ENCODE measurements around the gene DOCK11. TPM values are rescaled to one million over a fixed set of nuclear protein-coding genes. Genes with fewer than 3 reads are reported as not detected.
A peak's percentile ranks its signal among the peaks of the same experiment; 100 is the strongest.

DOCK11 gene
- total and polyA plus RNA-seq, 2 experiments from 2014 or later, result 11.7 to 21.9 TPM

DNA sequence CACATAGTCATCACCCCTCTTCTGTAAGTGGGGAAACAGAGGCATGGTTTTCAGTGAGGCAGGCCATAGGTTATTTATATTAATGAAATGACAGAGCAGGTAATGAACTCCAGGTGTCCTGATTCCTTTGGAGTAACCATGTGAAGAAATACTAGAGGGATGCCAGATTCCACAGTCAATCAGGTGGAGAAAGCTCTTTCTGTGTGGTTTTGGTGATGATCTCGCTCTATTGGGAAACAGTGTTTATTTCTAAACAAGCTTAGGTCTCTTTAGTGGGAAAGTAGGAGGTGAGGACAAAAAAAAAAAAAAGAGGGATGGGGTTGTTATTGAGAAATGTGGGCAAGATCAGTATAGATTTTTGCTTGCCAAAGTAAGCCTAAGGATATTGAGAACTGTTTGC is 12.2 kb downstream of the DOCK11 start:
- Histone ChIP-seq H3K79me2 (ENCODE audit: insufficient read depth) (0 out of 2 replicates have a peak, but pooled peaks cover 6% of the 10 kb centered on the region), H2AFZ (no peak overlapping the region), H3K4me3 (no peak overlapping the region), H3K9ac (no peak overlapping the region), H3K9me2 (ENCODE audit: insufficient read depth) (no peaks in the 10 kb centered on the region), H3K27ac (no peak overlapping the region), H3K4me1 (ENCODE audit: insufficient read depth) (no peaks in the 10 kb centered on the region), H3K9me3 (ENCODE audit: low read depth) (no peaks in the 10 kb centered on the region), H3K4me2 (ENCODE audit: unreplicated experiment) (no peak overlapping the region), H3K36me3 (ENCODE audit: low read depth) (no peaks in the 10 kb centered on the region), H3K27me3 (replicated peaks; ENCODE audit: insufficient read depth) (no peaks in the 10 kb centered on the region), H4K20me1 (ENCODE audit: insufficient read depth) (no peaks in the 10 kb centered on the region), H3F3A (ENCODE audit: insufficient read depth) (no peaks in the 10 kb centered on the region)
- DNase-seq, result peak; percentile 32
- TF ChIP-seq EZH2 (IDR thresholded peaks at IDR 0.05; ENCODE audit: insufficient read depth, poor library complexity, severe bottlenecking), result no peak
- no peak for TF ChIP-seq EZH2phosphoT487 (IDR thresholded peaks at IDR 0.05; ENCODE audit: insufficient read depth, low read depth)
- WGBS, 2 experiments (ENCODE audit: low coverage in 1 of 2, low lambda C conversion rate in 2 of 2, missing lambda C conversion rate in 2 of 2), result 93 to 100% methylated on average over 1 of the region's 1 CpG
- in situ Hi-C loops (cut with MboI), result no loop called here

DNA sequence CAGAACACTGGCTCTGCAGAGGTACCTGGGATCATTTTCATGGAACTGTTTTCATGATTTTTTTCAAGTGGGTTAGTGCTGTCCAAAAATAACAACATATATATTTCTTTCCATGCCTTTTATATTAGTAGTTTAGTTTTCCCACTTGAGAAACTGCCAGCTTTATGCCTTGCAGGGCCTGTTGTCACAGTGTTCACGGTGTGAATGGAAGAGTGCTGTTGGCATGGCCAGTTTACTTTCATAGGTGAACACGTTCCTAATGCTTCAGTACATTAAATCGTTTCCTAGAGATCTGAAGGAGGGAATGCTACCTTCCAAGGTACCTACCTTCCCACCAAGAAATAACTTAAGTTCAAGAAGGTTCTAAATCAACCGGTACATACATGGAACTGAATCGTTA is 12.6 kb downstream of the DOCK11 start:
- Histone ChIP-seq H2AFZ (no peak overlapping the region), H3K36me3 (ENCODE audit: low read depth) (no peaks in the 10 kb centered on the region), H3K79me2 (ENCODE audit: insufficient read depth) (0 out of 2 replicates have a peak, but pooled peaks cover 6% of the 10 kb centered on the region), H3K27ac (no peak overlapping the region), H3K9me2 (ENCODE audit: insufficient read depth) (no peaks in the 10 kb centered on the region), H3K4me3 (no peak overlapping the region), H3F3A (ENCODE audit: insufficient read depth) (no peaks in the 10 kb centered on the region), H3K4me2 (ENCODE audit: unreplicated experiment) (no peak overlapping the region), H4K20me1 (ENCODE audit: insufficient read depth) (no peaks in the 10 kb centered on the region), H3K4me1 (ENCODE audit: insufficient read depth) (peaks cover 3% of the 10 kb centered on the region; the same call in 1 of the 2 replicates), H3K9ac (no peak overlapping the region), H3K27me3 (replicated peaks; ENCODE audit: insufficient read depth) (no peaks in the 10 kb centered on the region), H3K9me3 (ENCODE audit: low read depth) (no peaks in the 10 kb centered on the region)
- no peak for TF ChIP-seq EZH2 (IDR thresholded peaks at IDR 0.05; ENCODE audit: insufficient read depth, poor library complexity, severe bottlenecking)
- TF ChIP-seq EZH2phosphoT487 (IDR thresholded peaks at IDR 0.05; ENCODE audit: insufficient read depth, low read depth), result no peak
- 93 to 100% methylated on average over 5 of the region's 5 CpGs for WGBS, 2 experiments (ENCODE audit: low coverage in 1 of 2, low lambda C conversion rate in 2 of 2, missing lambda C conversion rate in 2 of 2)
- DNase-seq, result no peak
- in situ Hi-C loops (cut with MboI), result no loop called here

DNA sequence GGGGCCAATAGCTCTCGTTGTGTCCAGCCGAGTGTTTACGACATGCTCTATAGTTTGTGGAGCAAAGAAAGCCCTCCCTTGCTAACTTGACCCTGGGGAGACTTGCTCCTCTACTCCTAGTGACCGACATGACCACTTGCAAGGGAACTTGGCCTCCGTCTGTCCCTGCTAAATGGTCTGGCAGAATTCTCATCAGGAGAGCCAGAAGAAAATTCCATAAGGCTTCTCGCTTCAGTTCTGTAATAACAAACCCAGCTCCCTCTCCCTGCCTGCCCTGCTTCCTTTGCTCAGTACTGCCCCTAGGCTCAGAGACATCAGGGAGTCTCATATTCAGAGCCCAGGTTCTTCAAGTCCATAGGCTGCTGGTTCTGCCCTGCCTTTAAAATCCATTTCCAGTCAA is 13.0 kb downstream of the DOCK11 start:
- Histone ChIP-seq H3K9me2 (ENCODE audit: insufficient read depth) (no peaks in the 10 kb centered on the region), H3K36me3 (ENCODE audit: low read depth) (no peaks in the 10 kb centered on the region), H2AFZ (no peak overlapping the region), H3K4me1 (ENCODE audit: insufficient read depth) (peaks cover 5% of the 10 kb centered on the region; the same call in 1 of the 2 replicates), H3K9me3 (ENCODE audit: low read depth) (no peaks in the 10 kb centered on the region), H3K79me2 (ENCODE audit: insufficient read depth) (0 out of 2 replicates have a peak, but pooled peaks cover 6% of the 10 kb centered on the region), H3K27ac (no peak overlapping the region), H3K4me3 (no peak overlapping the region), H3K9ac (no peak overlapping the region), H3K4me2 (ENCODE audit: unreplicated experiment) (no peak overlapping the region), H4K20me1 (ENCODE audit: insufficient read depth) (no peaks in the 10 kb centered on the region), H3K27me3 (replicated peaks; ENCODE audit: insufficient read depth) (no peaks in the 10 kb centered on the region), H3F3A (ENCODE audit: insufficient read depth) (no peaks in the 10 kb centered on the region)
- WGBS, 2 experiments (ENCODE audit: low coverage in 1 of 2, low lambda C conversion rate in 2 of 2, missing lambda C conversion rate in 2 of 2), result 79 to 80% methylated on average over 6 of the region's 6 CpGs
- DNase-seq, result no peak
- in situ Hi-C loops (cut with MboI), result no loop called here
- no peak for TF ChIP-seq EZH2phosphoT487 (IDR thresholded peaks at IDR 0.05; ENCODE audit: insufficient read depth, low read depth)
- TF ChIP-seq EZH2 (IDR thresholded peaks at IDR 0.05; ENCODE audit: insufficient read depth, poor library complexity, severe bottlenecking), result no peak

DNA sequence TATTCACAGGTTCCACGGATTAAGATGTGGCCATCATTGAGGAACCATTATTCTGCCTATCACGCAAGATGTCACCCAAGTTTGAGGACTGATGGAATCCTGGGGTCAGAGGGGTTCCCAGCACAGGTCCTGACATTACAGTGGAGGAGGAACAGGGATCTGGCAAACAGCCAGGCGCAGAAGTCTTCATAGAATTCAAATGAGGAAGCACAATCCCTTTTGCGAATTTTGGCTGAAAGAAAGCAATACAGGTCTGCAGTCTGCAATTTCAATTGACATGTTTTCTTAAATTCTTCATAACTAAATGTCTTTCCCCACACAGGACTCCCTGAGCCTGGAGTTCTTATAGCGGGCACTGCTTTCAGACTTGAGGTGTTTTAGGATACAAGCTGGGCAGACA is 14.5 kb downstream of the DOCK11 start:
- no peak for TF ChIP-seq EZH2phosphoT487 (IDR thresholded peaks at IDR 0.05; ENCODE audit: insufficient read depth, low read depth)
- no peak for TF ChIP-seq EZH2 (IDR thresholded peaks at IDR 0.05; ENCODE audit: insufficient read depth, poor library complexity, severe bottlenecking)
- Histone ChIP-seq H3K4me1 (ENCODE audit: insufficient read depth) (peaks cover 5% of the 10 kb centered on the region; the same call in 1 of the 2 replicates), H3K79me2 (ENCODE audit: insufficient read depth) (0 out of 2 replicates have a peak, but pooled peaks cover 6% of the 10 kb centered on the region), H4K20me1 (ENCODE audit: insufficient read depth) (no peaks in the 10 kb centered on the region), H3K4me2 (ENCODE audit: unreplicated experiment) (no peak overlapping the region), H3K9ac (no peak overlapping the region), H3K4me3 (no peak overlapping the region), H3K9me3 (ENCODE audit: low read depth) (no peaks in the 10 kb centered on the region), H3K36me3 (ENCODE audit: low read depth) (no peaks in the 10 kb centered on the region), H2AFZ (no peak overlapping the region), H3K27ac (no peak overlapping the region), H3K9me2 (ENCODE audit: insufficient read depth) (no peaks in the 10 kb centered on the region), H3K27me3 (replicated peaks; ENCODE audit: insufficient read depth) (no peaks in the 10 kb centered on the region), H3F3A (ENCODE audit: insufficient read depth) (no peaks in the 10 kb centered on the region)
- DNase-seq, result no peak
- in situ Hi-C loops (cut with MboI), result no loop called here
- WGBS, 2 experiments (ENCODE audit: low coverage in 1 of 2, low lambda C conversion rate in 2 of 2, missing lambda C conversion rate in 2 of 2), result 80 to 81% methylated on average over 5 of the region's 5 CpGs
